Type B pancreatic cell (in vitro differentiated cells): ENCODE data around the gene SLC35E3. TPM values are rescaled to one million over a fixed set of nuclear protein-coding genes. Genes with fewer than 3 reads are reported as not detected.
"Not testable (repeated sequence)": the region's sequence is repeated elsewhere in the genome, so short reads cannot be mapped to it uniquely, and the experiment has no call there.

Experiments used
- DNase-seq: peaks from one replicate; pipeline ENCODE4 v3.0.0; 2021; ENCODE audit warnings: mixed read lengths; ENCODE audit not compliant: unreplicated experiment; ENCODE audit errors: extremely low spot score
- H3K27ac Mint-ChIP-seq: 2 replicates; pipeline ENCODE4 v1.8.0; 2021; ENCODE audit warnings: mild to moderate bottlenecking, mixed read lengths
- H3K27me3 Mint-ChIP-seq: 2 replicates; pipeline ENCODE4 v1.8.0; 2021; ENCODE audit warnings: mixed read lengths
- H3K36me3 Mint-ChIP-seq: 2 replicates; pipeline ENCODE4 v1.8.0; 2021; ENCODE audit warnings: mixed read lengths
- H3K4me1 Mint-ChIP-seq: one replicate; pipeline ENCODE4 v1.8.0; 2021; ENCODE audit warnings: mixed read lengths; ENCODE audit not compliant: unreplicated experiment
- H3K4me3 Mint-ChIP-seq: 2 replicates; pipeline ENCODE4 v1.8.0; 2021; ENCODE audit warnings: mild to moderate bottlenecking, mixed read lengths
- H3K9me3 Mint-ChIP-seq: 2 replicates; pipeline ENCODE4 v1.8.0; 2021; ENCODE audit warnings: mixed read lengths
- total RNA-seq: library from RNA; stranded (reverse); gene quantifications from 2 replicates; pipeline ENCODE4 v1.2.1, GENCODE V29; 2021; ENCODE audit warnings: low replicate concordance
- TF ChIP-seq, protein P1 (sequence below): fragments of 200-600 bp; sonication (generic); conservative IDR thresholded peaks from 2 replicates; pipeline ENCODE4 v1.5.0; 2021; ENCODE audit warnings: antibody characterized with exemption, mild to moderate bottlenecking

SLC35E3 gene
- total RNA-seq, 1 donor from 2014 or later = 10.7 TPM

DNA sequence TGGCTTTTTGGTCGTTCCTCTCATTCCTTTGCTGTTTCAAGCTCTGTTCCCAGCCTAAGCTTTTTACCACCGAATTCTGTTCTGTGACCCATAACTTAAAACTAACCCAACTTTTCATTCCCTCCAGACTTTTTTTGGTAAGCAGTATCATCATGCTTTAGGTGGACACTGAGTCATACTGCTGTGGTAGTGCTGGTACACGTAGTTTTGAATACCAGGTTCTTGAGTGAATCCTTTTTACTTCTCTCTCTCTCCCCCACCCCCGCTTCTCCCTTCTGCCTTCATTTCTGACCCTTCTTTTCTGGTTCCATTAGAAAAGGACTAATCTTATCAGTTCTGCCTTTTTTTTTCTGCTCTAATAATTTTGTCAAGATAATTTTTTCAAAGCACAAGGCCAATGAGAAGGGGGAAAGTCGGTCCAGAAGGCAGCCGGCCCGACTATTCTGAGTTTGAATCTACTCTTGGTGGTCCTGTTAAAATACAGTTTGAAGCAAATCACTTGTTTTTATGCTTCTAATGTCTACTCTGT is 59.7 kb downstream of the SLC35E3 start:
- DNase-seq = no peak
- peaks cover 7% of the 10 kb centered on the region for H3K4me1 Mint-ChIP-seq
- H3K27ac Mint-ChIP-seq = peak overlapping the region; percentile 0
- H3K4me3 Mint-ChIP-seq = no peak overlapping the region
- TF ChIP-seq, protein P1, sequence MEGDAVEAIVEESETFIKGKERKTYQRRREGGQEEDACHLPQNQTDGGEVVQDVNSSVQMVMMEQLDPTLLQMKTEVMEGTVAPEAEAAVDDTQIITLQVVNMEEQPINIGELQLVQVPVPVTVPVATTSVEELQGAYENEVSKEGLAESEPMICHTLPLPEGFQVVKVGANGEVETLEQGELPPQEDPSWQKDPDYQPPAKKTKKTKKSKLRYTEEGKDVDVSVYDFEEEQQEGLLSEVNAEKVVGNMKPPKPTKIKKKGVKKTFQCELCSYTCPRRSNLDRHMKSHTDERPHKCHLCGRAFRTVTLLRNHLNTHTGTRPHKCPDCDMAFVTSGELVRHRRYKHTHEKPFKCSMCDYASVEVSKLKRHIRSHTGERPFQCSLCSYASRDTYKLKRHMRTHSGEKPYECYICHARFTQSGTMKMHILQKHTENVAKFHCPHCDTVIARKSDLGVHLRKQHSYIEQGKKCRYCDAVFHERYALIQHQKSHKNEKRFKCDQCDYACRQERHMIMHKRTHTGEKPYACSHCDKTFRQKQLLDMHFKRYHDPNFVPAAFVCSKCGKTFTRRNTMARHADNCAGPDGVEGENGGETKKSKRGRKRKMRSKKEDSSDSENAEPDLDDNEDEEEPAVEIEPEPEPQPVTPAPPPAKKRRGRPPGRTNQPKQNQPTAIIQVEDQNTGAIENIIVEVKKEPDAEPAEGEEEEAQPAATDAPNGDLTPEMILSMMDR = no peak
- no peaks in the 10 kb centered on the region for H3K9me3 Mint-ChIP-seq
- H3K27me3 Mint-ChIP-seq = no peaks in the 10 kb centered on the region
- peaks cover 9% of the 10 kb centered on the region for H3K36me3 Mint-ChIP-seq

DNA sequence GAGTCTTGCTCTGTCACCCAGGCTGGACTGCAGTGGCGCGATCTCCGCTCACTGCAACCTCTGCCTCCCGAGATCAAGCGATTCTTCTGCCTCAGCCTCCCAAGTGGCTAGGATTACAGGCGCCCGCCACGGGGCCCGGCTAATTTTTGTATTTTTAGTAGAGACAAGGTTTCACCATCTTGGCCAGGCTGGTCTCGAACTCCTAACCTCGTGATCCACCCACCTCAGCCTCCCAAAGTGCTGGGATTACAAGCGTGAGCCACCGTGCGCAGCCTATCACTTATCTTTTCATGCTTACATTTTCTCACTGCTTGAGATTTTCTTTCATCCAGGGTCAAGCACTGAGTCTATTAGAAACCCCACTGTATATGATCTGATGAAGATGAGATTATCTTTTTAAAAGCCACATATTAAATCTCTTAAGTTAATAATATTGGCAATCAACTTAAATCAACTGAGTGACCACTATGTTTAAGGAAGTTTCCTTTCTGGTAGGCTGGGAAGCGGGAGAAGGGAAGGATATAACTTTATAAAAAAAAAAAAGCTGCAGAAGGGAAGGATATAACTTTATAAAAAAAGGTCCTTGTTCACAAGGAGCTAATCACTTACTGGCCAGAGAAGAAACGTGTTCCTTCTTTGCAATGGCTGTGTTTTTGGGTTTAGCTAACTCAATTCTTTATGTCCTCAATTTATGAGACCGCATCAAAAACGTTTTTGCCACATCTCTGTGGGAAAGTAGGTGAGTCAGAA is 60.7 kb downstream of the SLC35E3 start:
- Mint-ChIP-seq H3K27me3 (no peaks in the 10 kb centered on the region), H3K36me3 (peaks cover 15% of the 10 kb centered on the region), H3K4me3 (peak overlapping the region; percentile 99), H3K4me1 (peaks cover 8% of the 10 kb centered on the region), H3K9me3 (no peaks in the 10 kb centered on the region), H3K27ac (peak overlapping the region; percentile 99)
- DNase-seq = no peak
- TF ChIP-seq, protein P1 = no peak

DNA sequence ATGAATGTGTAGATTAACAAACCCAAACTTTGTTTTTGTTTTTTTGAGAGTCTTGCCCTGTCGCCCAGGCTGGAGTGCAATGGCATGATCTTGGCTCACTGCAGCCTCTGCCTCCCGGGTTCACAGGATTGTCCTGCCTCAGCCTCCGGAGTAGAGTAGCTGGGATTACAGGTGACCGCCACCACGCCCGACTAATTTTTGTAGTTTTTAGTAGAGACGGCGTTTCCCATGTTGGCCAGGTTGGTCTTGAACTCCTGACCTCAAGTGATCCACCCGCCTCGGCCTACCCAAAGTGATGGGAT is 61.2 kb downstream of the SLC35E3 start:
- Mint-ChIP-seq H3K27ac (peak overlapping the region; percentile 99), H3K36me3 (peaks cover 15% of the 10 kb centered on the region), H3K4me3 (peak overlapping the region; percentile 99)
- not testable (repeated sequence) for H3K4me1 Mint-ChIP-seq, H3K9me3 Mint-ChIP-seq, H3K27me3 Mint-ChIP-seq, DNase-seq

DNA sequence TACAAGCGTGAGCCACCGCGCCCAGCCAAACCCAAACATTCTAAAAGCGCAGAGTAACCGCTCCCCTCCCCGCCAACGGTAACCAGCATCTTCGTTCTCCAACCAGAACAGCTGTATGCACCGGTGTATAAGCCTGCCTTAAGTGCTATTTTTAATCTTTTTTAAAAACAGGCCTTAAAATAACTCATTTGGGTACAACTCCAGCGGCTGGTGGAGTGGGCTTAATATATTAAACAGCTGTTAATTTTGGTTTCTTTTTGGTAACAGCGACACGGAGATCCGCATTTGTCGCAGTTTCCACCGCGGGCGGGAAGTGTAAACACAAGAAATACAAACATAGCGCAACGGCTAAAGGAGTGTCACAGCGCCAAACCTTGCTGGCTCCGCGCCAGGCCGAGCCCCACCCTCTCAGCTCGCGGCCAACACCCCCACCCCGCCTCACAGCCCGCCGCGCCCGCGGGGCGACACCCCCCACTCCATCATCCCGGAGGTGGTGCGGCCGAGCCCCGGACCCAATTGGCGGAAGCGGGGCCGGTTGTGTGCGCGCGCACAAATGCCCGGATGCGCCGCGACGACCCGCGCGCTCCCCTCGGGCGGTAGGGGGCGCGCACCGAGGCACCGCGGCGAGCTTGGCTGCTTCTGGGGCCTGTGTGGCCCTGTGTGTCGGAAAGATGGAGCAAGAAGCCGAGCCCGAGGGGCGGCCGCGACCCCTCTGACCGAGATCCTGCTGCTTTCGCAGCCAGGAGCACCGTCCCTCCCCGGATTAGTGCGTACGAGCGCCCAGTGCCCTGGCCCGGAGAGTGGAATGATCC is 61.8 kb downstream of the SLC35E3 start, which contains the start of gene MDM2:
TSS of gene MDM2 (plus strand) at position 602 of the 812 bp plus-strand sequence. CDS start 301 bp downstream, outside the sequence.
- H3K9me3 Mint-ChIP-seq = no peaks in the 10 kb centered on the region
- TF ChIP-seq, protein P1 = peak; percentile 75
- peak within 1 kb of the TSS; percentile 99 for H3K4me3 Mint-ChIP-seq
- peaks cover 17% of the 10 kb centered on the region for H3K36me3 Mint-ChIP-seq
- no peaks in the 10 kb centered on the region for H3K27me3 Mint-ChIP-seq
- H3K27ac Mint-ChIP-seq = peak within 1 kb of the TSS; percentile 99
- peak; percentile 98 for DNase-seq
- H3K4me1 Mint-ChIP-seq = peaks cover 10% of the 10 kb centered on the region

DNA sequence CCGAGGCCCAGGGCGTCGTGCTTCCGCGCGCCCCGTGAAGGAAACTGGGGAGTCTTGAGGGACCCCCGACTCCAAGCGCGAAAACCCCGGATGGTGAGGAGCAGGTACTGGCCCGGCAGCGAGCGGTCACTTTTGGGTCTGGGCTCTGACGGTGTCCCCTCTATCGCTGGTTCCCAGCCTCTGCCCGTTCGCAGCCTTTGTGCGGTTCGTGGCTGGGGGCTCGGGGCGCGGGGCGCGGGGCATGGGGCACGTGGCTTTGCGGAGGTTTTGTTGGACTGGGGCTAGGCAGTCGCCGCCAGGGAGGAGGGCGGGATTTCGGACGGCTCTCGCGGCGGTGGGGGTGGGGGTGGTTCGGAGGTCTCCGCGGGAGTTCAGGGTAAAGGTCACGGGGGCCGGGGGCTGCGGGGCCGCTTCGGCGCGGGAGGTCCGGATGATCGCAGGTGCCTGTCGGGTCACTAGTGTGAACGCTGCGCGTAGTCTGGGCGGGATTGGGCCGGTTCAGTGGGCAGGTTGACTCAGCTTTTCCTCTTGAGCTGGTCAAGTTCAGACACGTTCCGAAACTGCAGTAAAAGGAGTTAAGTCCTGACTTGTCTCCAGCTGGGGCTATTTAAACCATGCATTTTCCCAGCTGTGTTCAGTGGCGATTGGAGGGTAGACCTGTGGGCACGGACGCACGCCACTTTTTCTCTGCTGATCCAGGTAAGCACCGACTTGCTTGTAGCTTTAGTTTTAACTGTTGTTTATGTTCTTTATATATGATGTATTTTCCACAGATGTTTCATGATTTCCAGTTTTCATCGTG is 62.6 kb downstream of the SLC35E3 start:
- Mint-ChIP-seq H3K4me1 (peaks cover 16% of the 10 kb centered on the region), H3K36me3 (peaks cover 24% of the 10 kb centered on the region), H3K4me3 (peak overlapping the region; percentile 99), H3K9me3 (no peaks in the 10 kb centered on the region), H3K27ac (peak overlapping the region; percentile 99), H3K27me3 (no peaks in the 10 kb centered on the region)
- peak; percentile 84 for DNase-seq
- TF ChIP-seq, protein P1 = no peak
